IPS-18c (cell line): ENCODE measurements around the gene TNFSF13.

Source experiments
- H3K4me3 ChIP-seq: 2 replicates; pipeline ENCODE4 v1.7.0; 2013; ENCODE audit warnings: low read depth, mild to moderate bottlenecking, low read length, moderate library complexity; ENCODE audit not compliant: insufficient read depth
- H3K9me3 ChIP-seq: one replicate; pipeline ENCODE4 v1.6.1; 2013; ENCODE audit warnings: mild to moderate bottlenecking, low read length, moderate library complexity; ENCODE audit not compliant: control insufficient read depth, insufficient read depth

TNFSF13 gene

DNA sequence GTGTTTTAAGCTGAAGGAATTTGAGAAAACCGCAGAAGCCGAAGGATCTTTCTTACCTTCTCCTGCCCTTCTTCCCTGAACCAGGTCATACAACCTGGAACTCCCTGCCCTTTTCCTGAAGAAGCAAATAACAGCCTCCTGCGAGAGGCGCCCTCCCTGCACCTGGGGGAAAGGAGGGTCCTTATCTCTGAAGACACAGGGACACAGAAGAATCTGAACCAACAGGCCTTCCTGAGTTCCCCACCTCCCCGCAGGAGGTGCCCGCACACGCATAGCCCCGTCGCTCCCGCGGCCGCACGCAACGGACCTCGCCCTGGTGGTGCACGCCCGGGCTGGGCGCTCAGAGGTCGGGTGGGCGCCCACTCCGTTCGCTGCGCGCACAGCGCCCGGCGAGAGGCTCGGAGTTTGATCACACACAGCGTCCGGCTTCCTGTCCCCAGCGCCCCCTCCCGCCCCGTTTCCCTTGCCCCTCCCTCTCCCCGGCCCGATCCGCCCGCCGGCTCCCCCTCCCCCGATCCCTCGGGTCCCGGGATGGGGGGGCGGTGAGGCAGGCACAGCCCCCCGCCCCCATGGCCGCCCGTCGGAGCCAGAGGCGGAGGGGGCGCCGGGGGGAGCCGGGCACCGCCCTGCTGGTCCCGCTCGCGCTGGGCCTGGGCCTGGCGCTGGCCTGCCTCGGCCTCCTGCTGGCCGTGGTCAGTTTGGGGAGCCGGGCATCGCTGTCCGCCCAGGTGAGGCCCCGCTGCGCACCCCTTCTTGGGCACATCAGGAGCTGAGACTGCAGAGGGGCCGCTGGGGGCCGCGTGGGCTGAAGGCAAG is 9.8 kb upstream of the TNFSF13 start, which contains the start of gene TNFSF12:
Gene TNFSF12, plus strand, starts transcription at position 474 of the 816 bp plus-strand sequence. Its CDS starts 96 bp downstream, at position 570.
- Histone ChIP-seq H3K4me3 (peak within 1 kb of the TSS; percentile 53), H3K9me3 (no peaks in the 10 kb centered on the region)

- Histone ChIP-seq H3K9me3 (no peaks in the 10 kb centered on the region), H3K4me3 (peak overlapping the region; percentile 53)
These were observed 9.0 kb upstream of the TNFSF13 start for GRCh38 chr17:7549401-7550055.

DNA sequence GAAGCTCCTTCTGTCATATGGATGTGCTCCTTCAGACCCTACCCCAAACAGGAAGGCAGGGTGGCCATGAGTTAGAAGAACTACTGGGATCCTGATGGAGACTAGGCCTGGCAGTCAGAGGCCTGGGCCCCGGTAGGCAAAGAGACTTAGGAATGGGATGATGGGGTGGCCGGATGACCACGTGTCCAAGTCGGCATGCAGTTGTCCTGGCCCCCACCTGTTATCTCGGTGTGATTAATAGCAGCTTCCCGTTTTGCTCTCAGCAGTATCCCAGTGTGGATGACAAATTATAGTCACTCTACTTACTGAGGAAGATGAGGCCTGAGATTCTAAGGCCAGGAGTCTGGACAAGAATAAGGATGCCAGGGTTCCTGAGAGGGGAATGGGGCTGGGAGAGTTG is 8.2 kb upstream of the TNFSF13 start:
- Histone ChIP-seq H3K9me3 (no peaks in the 10 kb centered on the region), H3K4me3 (no peak overlapping the region)

DNA sequence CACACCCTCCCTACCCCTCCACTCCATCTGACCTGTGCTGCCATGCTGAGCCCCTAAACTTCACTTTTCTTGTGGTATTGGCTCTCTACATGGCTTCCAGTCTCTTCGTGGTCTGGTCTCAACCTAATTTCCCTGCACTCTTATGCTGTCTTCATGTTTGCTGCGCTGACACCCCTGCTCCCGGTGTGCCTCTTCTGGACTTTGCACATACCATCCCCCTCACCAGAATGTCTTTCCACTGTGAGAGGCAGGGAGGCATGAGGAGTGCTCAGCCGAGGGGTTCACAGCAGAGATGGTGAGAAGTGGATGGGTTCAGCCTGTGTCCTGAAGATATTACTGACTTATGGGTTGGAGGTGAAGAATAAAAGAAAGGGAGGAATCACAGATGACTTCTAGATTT is 7.2 kb upstream of the TNFSF13 start:
- Histone ChIP-seq H3K4me3 (no peak overlapping the region), H3K9me3 (no peaks in the 10 kb centered on the region)

- Histone ChIP-seq H3K4me3 (no peak overlapping the region), H3K9me3 (no peaks in the 10 kb centered on the region)
These were observed 5.9 kb upstream of the TNFSF13 start for GRCh38 chr17:7552621-7553051.

GRCh38 chr17:7553356-7553755 is 5.2 kb upstream of the TNFSF13 start:
- H3K4me3 ChIP-seq = no peak overlapping the region
- H3K9me3 ChIP-seq = no peaks in the 10 kb centered on the region

- Histone ChIP-seq H3K4me3 (no peak overlapping the region), H3K9me3 (no peaks in the 10 kb centered on the region)
These were observed 3.1 kb upstream of the TNFSF13 start for GRCh38 chr17:7555320-7555948.

DNA sequence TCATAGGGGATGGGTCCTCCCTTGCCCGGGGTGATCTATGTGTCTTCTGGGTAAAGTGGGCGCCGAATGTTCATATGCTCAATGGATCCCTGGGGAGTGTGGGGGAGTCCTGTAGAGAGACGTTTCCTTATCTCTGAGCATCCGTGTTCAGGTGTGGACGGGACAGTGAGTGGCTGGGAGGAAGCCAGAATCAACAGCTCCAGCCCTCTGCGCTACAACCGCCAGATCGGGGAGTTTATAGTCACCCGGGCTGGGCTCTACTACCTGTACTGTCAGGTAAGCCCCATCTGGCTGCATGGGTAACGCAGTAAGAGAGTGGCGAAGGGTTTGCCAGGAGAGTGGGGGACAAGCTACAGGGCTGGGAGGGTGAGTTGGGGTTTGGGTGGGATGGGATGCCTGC is 1.9 kb upstream of the TNFSF13 start:
- Histone ChIP-seq H3K9me3 (no peaks in the 10 kb centered on the region), H3K4me3 (no peak overlapping the region)

DNA sequence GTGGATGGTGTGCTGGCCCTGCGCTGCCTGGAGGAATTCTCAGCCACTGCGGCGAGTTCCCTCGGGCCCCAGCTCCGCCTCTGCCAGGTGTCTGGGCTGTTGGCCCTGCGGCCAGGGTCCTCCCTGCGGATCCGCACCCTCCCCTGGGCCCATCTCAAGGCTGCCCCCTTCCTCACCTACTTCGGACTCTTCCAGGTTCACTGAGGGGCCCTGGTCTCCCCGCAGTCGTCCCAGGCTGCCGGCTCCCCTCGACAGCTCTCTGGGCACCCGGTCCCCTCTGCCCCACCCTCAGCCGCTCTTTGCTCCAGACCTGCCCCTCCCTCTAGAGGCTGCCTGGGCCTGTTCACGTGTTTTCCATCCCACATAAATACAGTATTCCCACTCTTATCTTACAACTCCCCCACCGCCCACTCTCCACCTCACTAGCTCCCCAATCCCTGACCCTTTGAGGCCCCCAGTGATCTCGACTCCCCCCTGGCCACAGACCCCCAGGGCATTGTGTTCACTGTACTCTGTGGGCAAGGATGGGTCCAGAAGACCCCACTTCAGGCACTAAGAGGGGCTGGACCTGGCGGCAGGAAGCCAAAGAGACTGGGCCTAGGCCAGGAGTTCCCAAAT is 1.3 kb upstream of the TNFSF13 start:
- Histone ChIP-seq H3K4me3 (no peak overlapping the region; the same call in 1 of the 2 replicates), H3K9me3 (no peaks in the 10 kb centered on the region)

GRCh38 chr17:7557775-7558543 is 591 bp upstream of the TNFSF13 start:
- H3K9me3 ChIP-seq = no peaks in the 10 kb centered on the region
- peak overlapping the region; percentile 28; the same call in 1 of the 2 replicates for H3K4me3 ChIP-seq

DNA sequence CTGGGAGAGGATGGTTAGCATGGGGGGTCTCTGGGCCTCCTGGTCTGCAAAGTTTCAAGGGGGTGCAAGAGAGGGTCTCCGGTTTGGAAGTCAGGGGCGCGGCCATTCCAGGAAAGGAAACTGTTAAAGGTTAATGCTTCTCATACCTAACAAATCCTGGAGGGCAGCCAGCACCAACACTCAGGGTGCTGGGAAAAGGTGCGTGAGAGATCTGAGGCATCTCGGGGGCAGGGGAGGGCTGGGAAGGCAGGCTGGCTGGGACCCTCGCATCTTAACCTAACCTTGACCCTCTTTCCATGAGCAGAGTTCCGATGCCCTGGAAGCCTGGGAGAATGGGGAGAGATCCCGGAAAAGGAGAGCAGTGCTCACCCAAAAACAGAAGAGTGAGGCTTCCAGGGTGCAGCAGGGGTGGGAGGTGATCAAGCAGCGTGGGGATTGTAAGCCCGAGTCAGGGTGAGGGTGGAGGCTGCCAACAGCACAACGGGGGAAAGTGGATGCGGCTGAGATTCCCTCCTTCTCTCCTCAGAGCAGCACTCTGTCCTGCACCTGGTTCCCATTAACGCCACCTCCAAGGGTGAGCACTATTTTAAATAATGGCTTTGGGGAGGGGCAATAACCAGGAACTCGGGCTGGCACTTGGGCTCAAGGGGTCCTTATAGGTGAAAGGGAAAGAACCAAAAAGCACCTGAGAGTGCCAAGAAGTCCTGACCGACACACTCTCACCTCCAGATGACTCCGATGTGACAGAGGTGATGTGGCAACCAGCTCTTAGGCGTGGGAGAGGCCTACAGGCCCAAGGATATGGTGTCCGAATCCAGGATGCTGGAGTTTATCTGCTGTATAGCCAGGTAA is 996 bp downstream of the TNFSF13 start:
- Histone ChIP-seq H3K9me3 (no peaks in the 10 kb centered on the region), H3K4me3 (peak overlapping the region; percentile 9; the same call in 1 of the 2 replicates)

- peak overlapping the region; percentile 91; the same call in 1 of the 2 replicates for H3K4me3 ChIP-seq
- H3K9me3 ChIP-seq = no peaks in the 10 kb centered on the region
These were observed 1.9 kb downstream of the TNFSF13 start for GRCh38 chr17:7560172-7561027.

GRCh38 chr17:7561028-7561575 is 2.6 kb downstream of the TNFSF13 start:
- Histone ChIP-seq H3K9me3 (no peaks in the 10 kb centered on the region), H3K4me3 (peak overlapping the region; percentile 91)

DNA sequence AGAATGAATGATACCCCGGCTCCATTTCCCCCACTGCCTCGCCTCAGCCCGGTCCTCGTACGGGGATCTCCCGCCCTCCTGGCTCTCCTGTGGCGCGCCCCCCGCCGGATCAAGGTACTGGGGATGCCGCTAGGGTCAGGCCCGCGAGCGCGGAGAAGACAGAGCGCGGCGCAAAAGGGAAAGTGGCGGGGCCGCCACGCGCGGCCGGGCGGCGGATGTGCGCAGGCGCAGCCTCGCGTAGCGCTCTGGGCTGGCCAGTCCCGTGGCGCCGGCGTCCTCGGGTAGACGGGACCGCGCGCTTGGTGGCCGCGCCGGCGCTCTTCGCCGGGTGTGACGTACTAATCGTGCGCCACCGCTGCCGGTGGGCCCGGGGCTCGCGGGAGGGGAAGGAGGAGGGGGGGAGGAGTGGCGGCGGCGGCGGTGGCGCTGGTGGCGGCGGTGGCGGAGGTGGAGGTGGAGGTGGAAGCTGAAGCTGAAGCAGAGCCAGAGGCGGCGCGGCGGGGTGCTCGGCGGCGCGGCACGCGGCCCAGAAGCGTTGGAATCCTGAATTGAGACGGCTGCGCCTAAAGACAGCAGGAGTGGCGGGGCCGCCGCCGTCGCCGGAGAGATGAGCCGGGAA is 3.1 kb downstream of the TNFSF13 start, which contains the start of gene SENP3:
Gene SENP3, plus strand, starts transcription at position 331 of the 619 bp plus-strand sequence. CDS start 1,158 bp downstream, outside the sequence.
- Histone ChIP-seq H3K4me3 (peak within 1 kb of the TSS; percentile 91), H3K9me3 (no peaks in the 10 kb centered on the region)
